H9 (cell line): ENCODE results near the gene ABCC12. TPM values are rescaled to one million over a fixed set of nuclear protein-coding genes. Genes with fewer than 3 reads are reported as not detected.

Experiments
- DNase-seq: peaks from one replicate; pipeline ENCODE4 v3.0.0-alpha.2; 2017
- H2AFZ ChIP-seq: one replicate; pipeline ENCODE4 v1.6.1; 2013; ENCODE audit warnings: mild to moderate bottlenecking, low read length, control low read depth, moderate library complexity
- H2AK5ac ChIP-seq: 2 replicates; pipeline ENCODE4 v1.6.1; 2013; ENCODE audit warnings: low read length, control low read depth, mixed read lengths; ENCODE audit not compliant: insufficient read length
- H2BK120ac ChIP-seq: one replicate; pipeline ENCODE4 v1.6.1; 2013; ENCODE audit warnings: low read depth, mild to moderate bottlenecking, low read length, control low read depth, inconsistent platforms; ENCODE audit not compliant: poor library complexity, severe bottlenecking
- H2BK12ac ChIP-seq: 2 replicates; pipeline ENCODE4 v1.6.1; 2013; ENCODE audit warnings: low read length, control low read depth, mixed read lengths, low read depth; ENCODE audit not compliant: insufficient read length
- H2BK15ac ChIP-seq: 2 replicates; pipeline ENCODE4 v1.6.1; 2013; ENCODE audit warnings: low read depth, low read length, control low read depth
- H2BK20ac ChIP-seq: one replicate; pipeline ENCODE4 v1.6.1; 2013; ENCODE audit warnings: low read depth, mild to moderate bottlenecking, low read length, control low read depth, inconsistent platforms; ENCODE audit not compliant: poor library complexity, severe bottlenecking
- H2BK5ac ChIP-seq: 2 replicates; pipeline ENCODE4 v1.6.1; 2013; ENCODE audit warnings: low read length, control low read depth, mixed read lengths; ENCODE audit not compliant: insufficient read length
- H3K14ac ChIP-seq: 2 replicates; pipeline ENCODE4 v1.6.1; 2013; ENCODE audit warnings: low read length, control low read depth; ENCODE audit not compliant: insufficient read depth
- H3K18ac ChIP-seq: 2 replicates; pipeline ENCODE4 v1.6.1; 2013; ENCODE audit warnings: low read depth, mild to moderate bottlenecking, mixed read lengths, low read length, control low read depth; ENCODE audit not compliant: insufficient read length
- H3K23ac ChIP-seq: 2 replicates; pipeline ENCODE4 v1.6.1; 2013; ENCODE audit warnings: low read length, control low read depth, mixed read lengths, low read depth; ENCODE audit not compliant: insufficient read length
- H3K23me2 ChIP-seq: 2 replicates; pipeline ENCODE4 v1.6.1; 2013; ENCODE audit warnings: low read depth, mild to moderate bottlenecking, mixed read lengths, low read length, control low read depth; ENCODE audit not compliant: insufficient read length, poor library complexity, severe bottlenecking
- H3K27ac ChIP-seq: 2 replicates; pipeline ENCODE4 v1.5.1; 2013; ENCODE audit warnings: low read length, control low read depth, mixed read lengths, low read depth; ENCODE audit not compliant: insufficient read length
- H3K27me3 ChIP-seq: 2 replicates; pipeline ENCODE4 v1.6.1; 2013; ENCODE audit warnings: low read length, control low read depth, inconsistent platforms; ENCODE audit not compliant: insufficient read depth
- H3K4ac ChIP-seq: 2 replicates; pipeline ENCODE4 v1.6.1; 2013; ENCODE audit warnings: low read depth, mild to moderate bottlenecking, control low read depth, inconsistent platforms, low read length, moderate library complexity
- H3K4me1 ChIP-seq: 2 replicates; pipeline ENCODE4 v1.6.1; 2013; ENCODE audit warnings: low read length, control low read depth, inconsistent platforms; ENCODE audit not compliant: insufficient read depth
- H3K4me2 ChIP-seq: 2 replicates; pipeline ENCODE4 v1.6.1; 2013; ENCODE audit warnings: low read length, control low read depth, mixed read lengths; ENCODE audit not compliant: insufficient read length, insufficient read depth
- H3K56ac ChIP-seq: 2 replicates; pipeline ENCODE4 v1.6.1; 2013; ENCODE audit warnings: low read depth, mild to moderate bottlenecking, mixed read lengths, low read length, control low read depth; ENCODE audit not compliant: insufficient read length
- H3K79me1 ChIP-seq: 2 replicates; pipeline ENCODE4 v1.6.1; 2013; ENCODE audit warnings: low read depth, mild to moderate bottlenecking, moderate library complexity, low read length, control low read depth, inconsistent platforms; ENCODE audit not compliant: insufficient read depth, poor library complexity, severe bottlenecking
- H3K79me2 ChIP-seq: 2 replicates; pipeline ENCODE4 v1.6.1; 2013; ENCODE audit warnings: low read length, control low read depth, inconsistent platforms; ENCODE audit not compliant: insufficient read depth
- H3K9ac ChIP-seq: 2 replicates; pipeline ENCODE4 v1.6.1; 2013; ENCODE audit warnings: low read length, control low read depth, mixed read lengths; ENCODE audit not compliant: insufficient read length; ENCODE audit errors: extremely low read depth
- H3K9me3 ChIP-seq: one replicate; pipeline ENCODE4 v1.6.1; 2013; ENCODE audit warnings: low read depth, low read length, inconsistent platforms; ENCODE audit not compliant: control insufficient read depth
- H3T11ph ChIP-seq: one replicate; pipeline ENCODE4 v1.6.1; 2013; ENCODE audit warnings: mild to moderate bottlenecking, low read length, control low read depth, inconsistent platforms
- H4K20me1 ChIP-seq: one replicate; pipeline ENCODE4 v1.6.1; 2013; ENCODE audit not compliant: control insufficient read depth, insufficient read length, insufficient read depth
- H4K5ac ChIP-seq: 2 replicates; pipeline ENCODE4 v1.6.1; 2013; ENCODE audit warnings: low read depth, mild to moderate bottlenecking, mixed read lengths, low read length, control low read depth; ENCODE audit not compliant: insufficient read length
- H4K8ac ChIP-seq: replicated peaks from 2 replicates; pipeline ENCODE4 v1.6.1; 2013; ENCODE audit warnings: low read length, control low read depth, mixed read lengths, low read depth; ENCODE audit not compliant: insufficient read length
- H4K91ac ChIP-seq: 2 replicates; pipeline ENCODE4 v1.6.1; 2013; ENCODE audit warnings: low read depth, mild to moderate bottlenecking, moderate library complexity, mixed read lengths, low read length, control low read depth; ENCODE audit not compliant: insufficient read length
- H3K27ac Mint-ChIP-seq, 3 experiments: 2 replicates in 2 of 3; 3 replicates in 1 of 3; pipeline ENCODE4 v1.8.0; 2020 to 2021; ENCODE audit warnings: mixed read lengths in 3 of 3, mild to moderate bottlenecking in 1 of 3, moderate library complexity in 1 of 3
- H3K27me3 Mint-ChIP-seq: 2 replicates; pipeline ENCODE4 v1.8.0; 2021; ENCODE audit warnings: low read depth, mild to moderate bottlenecking, moderate library complexity, mixed read lengths
- H3K36me3 Mint-ChIP-seq, 3 experiments: 2 replicates in 2 of 3; 3 replicates in 1 of 3; pipeline ENCODE4 v1.8.0; 2020 to 2021; ENCODE audit warnings: low read depth in 3 of 3, mixed read lengths in 3 of 3; ENCODE audit not compliant: insufficient read depth in 1 of 3
- H3K4me1 Mint-ChIP-seq, 2 experiments: 2 replicates each; pipeline ENCODE4 v1.8.0; 2020; ENCODE audit warnings: mixed read lengths in 2 of 2
- H3K4me3 Mint-ChIP-seq, 2 experiments: 2 replicates in 1 of 2; 3 replicates in 1 of 2; pipeline ENCODE4 v1.8.0; 2020 to 2021; ENCODE audit warnings: mild to moderate bottlenecking in 2 of 2, mixed read lengths in 2 of 2, moderate library complexity in 1 of 2
- H3K9me3 Mint-ChIP-seq, 2 experiments: 2 replicates in 1 of 2; 3 replicates in 1 of 2; pipeline ENCODE4 v1.8.0; 2020; ENCODE audit warnings: mild to moderate bottlenecking in 2 of 2, mixed read lengths in 2 of 2, moderate library complexity in 1 of 2
- CTCF ChIP-seq: fragments of 200-600 bp; sonication (generic); conservative IDR thresholded peaks from 3 replicates; pipeline ENCODE4 v1.8.0; 2021; ENCODE audit warnings: antibody characterized with exemption, mild to moderate bottlenecking
- WGBS: extraction: QIAGEN DNeasy Blood & Tissue Kit; methylation state at CpG from one replicate; pipeline ENCODE4 v1.1.7; 2013; ENCODE audit warnings: missing lambda C conversion rate, low lambda C conversion rate, mixed read lengths; ENCODE audit not compliant: insufficient read length; ENCODE audit errors: extremely low coverage; 5-methylcytosine and 5-hydroxymethylcytosine counted together
- total RNA-seq: library from RNA; stranded (reverse); gene quantifications from 2 replicates; pipeline ENCODE4 v1.2.1, GENCODE V29; 2021

Gene ABCC12
- total RNA-seq, 1 experiment from 2014 or later, result 0.09 TPM

GRCh38 chr16:48165961-48166578 lies 10.3 kb upstream of the ABCC12 start:
- TF ChIP-seq CTCF, result no peak
- H2BK12ac ChIP-seq, result no peak overlapping the region
- no peaks in the 10 kb centered on the region for H3K4me1 ChIP-seq
- no peak overlapping the region for H3K4ac ChIP-seq
- H3K79me2 ChIP-seq, result no peaks in the 10 kb centered on the region
- peaks cover 4% of the 10 kb centered on the region; the same call in 1 of the 2 replicates for H3K27me3 Mint-ChIP-seq
- no peak overlapping the region for H3T11ph ChIP-seq
- WGBS, result no CpG with 5 or more reads among the region's 4 CpGs
- no peaks in the 10 kb centered on the region for H3K27me3 ChIP-seq
- H3K14ac ChIP-seq, result no peak overlapping the region
- H4K20me1 ChIP-seq, result no peaks in the 10 kb centered on the region
- no peak overlapping the region for H3K27ac Mint-ChIP-seq
- no peak overlapping the region for H2BK20ac ChIP-seq
- H3K79me1 ChIP-seq, result no peaks in the 10 kb centered on the region
- no peak overlapping the region for H3K27ac ChIP-seq
- no peak overlapping the region for H3K23ac ChIP-seq
- no peak overlapping the region for H3K56ac ChIP-seq
- H2BK15ac ChIP-seq, result no peak overlapping the region
- no peak overlapping the region for H2AFZ ChIP-seq
- H2BK120ac ChIP-seq, result no peak overlapping the region
- no peaks in the 10 kb centered on the region for H3K9me3 Mint-ChIP-seq
- H2AK5ac ChIP-seq, result no peak overlapping the region
- no peak overlapping the region for H4K91ac ChIP-seq
- H4K8ac ChIP-seq, result no peak overlapping the region
- peaks cover 10 to 16% of the 10 kb centered on the region in 2 experiments for H3K4me1 Mint-ChIP-seq
- no peaks in the 10 kb centered on the region; a peak in 1 of 7 replicates for H3K36me3 Mint-ChIP-seq
- H3K18ac ChIP-seq, result no peak overlapping the region
- no peak overlapping the region for H3K9ac ChIP-seq
- no peaks in the 10 kb centered on the region for H3K23me2 ChIP-seq
- no peak for DNase-seq
- H2BK5ac ChIP-seq, result no peak overlapping the region
- no peak overlapping the region for H4K5ac ChIP-seq
- no peak overlapping the region for H3K4me2 ChIP-seq
- no peaks in the 10 kb centered on the region for H3K9me3 ChIP-seq
- no peak overlapping the region for H3K4me3 Mint-ChIP-seq
